Transverse colon (tissue), 4 donors: ENCODE results near the gene PIGS. TPM values are rescaled to one million over a fixed set of nuclear protein-coding genes. Genes with fewer than 3 reads are reported as not detected.

Experiments
- DNase-seq: peaks from one replicate; pipeline ENCODE4 v3.0.0-alpha.2; 2019
- H3K27ac ChIP-seq, 4 donors: fragments of 200-600 bp; sonication (generic); 2 replicates each; pipeline ENCODE4 v1.5.1; 2016 to 2018; ENCODE audit warnings: inconsistent platforms in 4 of 4
- H3K27me3 ChIP-seq: fragments of 200-600 bp; sonication (generic); 2 replicates; pipeline ENCODE4 v1.5.1; 2017; ENCODE audit warnings: inconsistent platforms
- H3K36me3 ChIP-seq, 4 donors: fragments of 200-600 bp; sonication (generic); 2 replicates each; pipeline ENCODE4 v1.5.1; 2017 to 2019; ENCODE audit warnings: inconsistent platforms in 4 of 4
- H3K4me1 ChIP-seq, 4 donors: fragments of 200-600 bp; sonication (generic); 2 replicates each; pipeline ENCODE4 v1.5.1; 2017 to 2020; ENCODE audit warnings: inconsistent platforms in 4 of 4
- H3K4me3 ChIP-seq, 4 donors: fragments of 200-600 bp; sonication (generic); 1 replicate in 1 of 4; 2 replicates in 3 of 4; pipeline versions ENCODE4 v1.5.1 to v1.6.1; 2017 to 2019; ENCODE audit warnings: inconsistent platforms in 4 of 4
- H3K9me3 ChIP-seq, 2 donors: fragments of 200-600 bp; sonication (generic); 2 replicates each; pipeline ENCODE4 v1.5.1; 2017 to 2019; ENCODE audit warnings: inconsistent platforms in 2 of 2
- EP300 ChIP-seq: sonication (generic); formaldehyde crosslinking; IDR thresholded peaks from one replicate; pipeline ENCODE4 v1.6.1; 2017; ENCODE audit warnings: antibody characterized with exemption, low read depth
- POLR2A ChIP-seq: fragments of 450-650 bp; IDR thresholded peaks from one replicate; pipeline ENCODE4 v1.6.1; 2016; ENCODE audit warnings: antibody characterized with exemption, mild to moderate bottlenecking, moderate library complexity
- POLR2AphosphoS5 ChIP-seq, 3 donors: sonication (generic); formaldehyde crosslinking; IDR thresholded peaks; one replicate each; pipeline ENCODE4 v1.6.1; 2016; ENCODE audit warnings: antibody characterized with exemption in 3 of 3
- WGBS, 2 donors: methylation state at CpG; one replicate each; pipeline ENCODE4 v1.1.5; 2018; ENCODE audit warnings: low coverage in 1 of 2; 5-methylcytosine and 5-hydroxymethylcytosine counted together
- in situ Hi-C, 4 donors: fragments of 200-750 bp; cut with MboI; loops; one replicate each; pipeline versions ENCODE4 v1.15.0 to v1.15.1; 2017; ENCODE audit warnings: low sequenced_read_pairs in 3 of 4, low pct_ligation_motif_present in 1 of 4, low pct_unique_long_range_greater_than_20kb in 1 of 4
- intact Hi-C: fragments of 100-400 bp; cut with DNase I; formaldehyde crosslinking; loops from one replicate; pipeline ENCODE4 v1.15.1; 2023; ENCODE audit warnings: low total_unique reads
- total RNA-seq, 4 donors: library from RNA; depleted of rRNA; stranded (reverse); fragments of >200 nt; gene quantifications; one replicate each; pipeline ENCODE4 v1.1.0, GENCODE V29; 2016
- TF ChIP-seq, protein P1 (sequence below), 5 experiments: fragments of 200-600 bp in 3 of 5; fragments of 450-650 bp in 2 of 5; sonication (generic) in 3 of 5; IDR thresholded peaks; 1 replicate in 2 of 5; 2 replicates in 3 of 5; pipeline ENCODE4 v1.5.1; 2016 to 2017; ENCODE audit warnings: antibody characterized with exemption in 5 of 5, inconsistent platforms in 3 of 5, mild to moderate bottlenecking in 2 of 5, moderate library complexity in 1 of 5

PIGS gene
- total RNA-seq, 4 donors from 2014 or later = 18.1 to 182 (median 87.6) TPM

DNA sequence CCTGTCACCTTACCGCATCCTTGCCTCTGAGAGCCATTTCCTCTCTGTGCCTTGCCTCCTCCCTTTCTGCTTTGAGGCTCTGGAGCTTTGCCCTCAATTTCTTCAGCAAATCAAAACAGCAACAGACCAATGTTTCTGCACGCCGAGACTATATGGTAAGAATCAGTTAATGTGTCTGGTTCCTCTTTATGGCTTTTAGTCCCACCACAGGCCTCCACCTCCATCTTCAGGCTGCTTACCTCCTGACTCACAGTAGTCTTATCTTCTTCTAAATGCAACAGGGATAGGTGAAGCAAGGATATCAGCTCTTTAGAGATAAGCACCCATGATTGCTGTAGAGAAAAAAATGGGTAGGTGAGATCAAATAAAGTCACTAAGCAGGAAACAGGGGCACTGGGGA is 14.5 kb upstream of the PIGS start:
- Histone ChIP-seq H3K9me3 (no peaks in the 10 kb centered on the region), H3K4me3 (no peak overlapping the region), H3K27me3 (no peaks in the 10 kb centered on the region), H3K36me3 (peaks cover 0 to 3% (median 0%) of the 10 kb centered on the region in 4 donors), H3K4me1 (no peaks in the 10 kb centered on the region), H3K27ac (no peak overlapping the region)
- intact Hi-C loops = no loop called here
- in situ Hi-C loops = no loop called here
- no peak for DNase-seq
- TF ChIP-seq POLR2AphosphoS5 (IDR thresholded peaks at IDR 0.05) (no peak), POLR2A (no peak), EP300 (no peak)
- TF ChIP-seq, protein P1, sequence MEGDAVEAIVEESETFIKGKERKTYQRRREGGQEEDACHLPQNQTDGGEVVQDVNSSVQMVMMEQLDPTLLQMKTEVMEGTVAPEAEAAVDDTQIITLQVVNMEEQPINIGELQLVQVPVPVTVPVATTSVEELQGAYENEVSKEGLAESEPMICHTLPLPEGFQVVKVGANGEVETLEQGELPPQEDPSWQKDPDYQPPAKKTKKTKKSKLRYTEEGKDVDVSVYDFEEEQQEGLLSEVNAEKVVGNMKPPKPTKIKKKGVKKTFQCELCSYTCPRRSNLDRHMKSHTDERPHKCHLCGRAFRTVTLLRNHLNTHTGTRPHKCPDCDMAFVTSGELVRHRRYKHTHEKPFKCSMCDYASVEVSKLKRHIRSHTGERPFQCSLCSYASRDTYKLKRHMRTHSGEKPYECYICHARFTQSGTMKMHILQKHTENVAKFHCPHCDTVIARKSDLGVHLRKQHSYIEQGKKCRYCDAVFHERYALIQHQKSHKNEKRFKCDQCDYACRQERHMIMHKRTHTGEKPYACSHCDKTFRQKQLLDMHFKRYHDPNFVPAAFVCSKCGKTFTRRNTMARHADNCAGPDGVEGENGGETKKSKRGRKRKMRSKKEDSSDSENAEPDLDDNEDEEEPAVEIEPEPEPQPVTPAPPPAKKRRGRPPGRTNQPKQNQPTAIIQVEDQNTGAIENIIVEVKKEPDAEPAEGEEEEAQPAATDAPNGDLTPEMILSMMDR (IDR thresholded peaks at IDR 0.05) = no peak
- 89 to 97% methylated on average over 3 of the region's 3 CpGs for WGBS, 2 donors

DNA sequence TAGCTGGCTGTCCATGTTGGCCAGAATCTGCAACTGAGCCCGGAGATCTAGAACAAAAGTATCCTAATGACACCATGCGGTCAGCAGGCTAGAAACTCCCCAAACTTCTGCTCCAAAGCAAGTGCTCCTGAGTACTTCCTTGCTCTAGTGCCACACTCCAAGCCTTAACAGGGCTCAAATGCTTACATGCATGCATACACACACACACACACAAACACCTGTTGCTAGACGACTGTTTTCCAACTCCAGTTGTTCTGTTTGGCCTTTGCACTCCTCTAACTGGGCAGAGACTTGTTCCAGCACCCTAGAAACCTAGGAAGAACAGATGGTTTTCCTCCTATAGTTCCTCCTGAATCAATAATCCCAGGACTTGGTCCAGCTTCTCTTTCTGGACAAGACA is 13.1 kb upstream of the PIGS start:
- H3K27me3 ChIP-seq = no peaks in the 10 kb centered on the region
- 50 to 91% methylated on average over 1 to 3 of the region's 3 CpGs for WGBS, 2 donors
- intact Hi-C loops = no loop called here
- TF ChIP-seq EP300 (no peak), POLR2A (no peak), POLR2AphosphoS5 (IDR thresholded peaks at IDR 0.05) (no peak)
- TF ChIP-seq, protein P1 (IDR thresholded peaks at IDR 0.05) = no peak
- no peak overlapping the region for H3K27ac ChIP-seq
- H3K4me3 ChIP-seq = no peak overlapping the region
- H3K36me3 ChIP-seq = peaks cover 0 to 3% (median 0%) of the 10 kb centered on the region in 4 donors
- H3K9me3 ChIP-seq = no peaks in the 10 kb centered on the region
- no peaks in the 10 kb centered on the region for H3K4me1 ChIP-seq
- no peak for DNase-seq
- in situ Hi-C loops = no loop called here

DNA sequence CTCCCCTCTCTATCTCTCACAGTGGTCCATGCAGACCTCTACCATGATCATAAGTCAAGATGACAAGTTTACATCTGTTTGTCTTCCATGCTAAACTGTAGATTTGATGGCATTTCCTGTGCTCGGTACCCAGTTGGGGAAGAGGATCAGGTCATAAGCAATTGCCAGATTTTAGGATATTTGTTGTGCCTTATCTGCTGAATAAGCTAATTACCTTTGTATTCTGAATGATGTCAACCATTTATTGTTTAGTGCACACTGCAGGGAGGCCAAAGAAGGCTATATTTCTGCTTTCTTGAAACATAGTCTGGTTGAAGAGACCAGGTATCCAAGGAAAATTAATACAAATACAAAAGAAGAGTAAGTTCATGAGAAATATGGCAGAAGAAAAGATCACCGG is 11.2 kb upstream of the PIGS start:
- Histone ChIP-seq H3K4me1 (peaks cover 0 to under 1% (median 0%) of the 10 kb centered on the region in 4 donors), H3K27ac (no peak overlapping the region), H3K27me3 (no peaks in the 10 kb centered on the region), H3K36me3 (peaks cover 0 to 3% (median 0%) of the 10 kb centered on the region in 4 donors), H3K4me3 (no peak overlapping the region), H3K9me3 (no peaks in the 10 kb centered on the region)
- no peak for DNase-seq
- in situ Hi-C loops (no loop called here), intact Hi-C loops (no loop called here)
- TF ChIP-seq POLR2AphosphoS5 (IDR thresholded peaks at IDR 0.05) (no peak), EP300 (no peak), POLR2A (no peak)
- TF ChIP-seq, protein P1 (IDR thresholded peaks at IDR 0.05) = no peak
- 93 to 100% methylated on average over 2 of the region's 2 CpGs for WGBS, 2 donors

DNA sequence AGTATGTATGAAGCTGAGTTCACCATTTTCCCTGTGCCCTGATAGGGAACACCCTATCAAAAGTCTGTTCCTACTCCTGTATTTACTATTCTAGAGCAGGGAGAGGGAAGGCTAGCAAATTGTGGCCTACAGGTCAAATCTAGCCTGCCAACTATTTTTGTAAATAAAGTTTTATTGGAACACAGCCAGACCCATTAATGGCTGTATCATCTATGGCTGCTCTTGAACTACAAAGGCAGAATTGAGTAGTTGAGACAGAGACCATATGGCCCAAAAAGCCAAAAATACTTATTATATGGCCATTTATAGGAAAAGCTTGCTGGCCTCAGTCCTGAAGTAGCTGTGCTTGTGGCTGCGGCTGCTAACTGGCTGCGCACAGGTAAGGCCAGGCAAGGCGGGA is 9.6 kb upstream of the PIGS start:
- no peak for TF ChIP-seq EP300
- TF ChIP-seq, protein P1 (IDR thresholded peaks at IDR 0.05) = no peak
- no peak for TF ChIP-seq POLR2AphosphoS5 (IDR thresholded peaks at IDR 0.05)
- no peak for TF ChIP-seq POLR2A

More for the DNA sequence above, 9.6 kb upstream of the PIGS start:
- WGBS, 2 donors = 100% methylated on average over 3 of the region's 3 CpGs; no CpG with 5 or more reads in 1 of the 2 donors
- no peaks in the 10 kb centered on the region for H3K9me3 ChIP-seq
- no peaks in the 10 kb centered on the region for H3K27me3 ChIP-seq
- no peak for DNase-seq
- intact Hi-C loops = no loop called here
- H3K27ac ChIP-seq = no peak overlapping the region
- peaks cover 0 to 11% (median 7%) of the 10 kb centered on the region in 4 donors for H3K4me1 ChIP-seq
- no peak overlapping the region for H3K4me3 ChIP-seq
- H3K36me3 ChIP-seq = peaks cover 0 to 1% (median 0%) of the 10 kb centered on the region in 4 donors
- in situ Hi-C loops = no loop called here
